Subcutaneous adipose tissue (tissue), 4 donors: Measurements from ENCODE around the gene HP. TPM values are rescaled to one million over a fixed set of nuclear protein-coding genes. Genes with fewer than 3 reads are reported as not detected.

Source experiments
- CTCF ChIP-seq: fragments of 450-650 bp; IDR thresholded peaks from one replicate; pipeline ENCODE4 v1.5.1; 2016; ENCODE audit warnings: low read depth, mild to moderate bottlenecking, control low read depth, antibody characterized with exemption, moderate library complexity
- total RNA-seq, 4 donors: library from RNA; depleted of rRNA; stranded (reverse); fragments of >200 nt; gene quantifications; one replicate each; pipeline ENCODE4 v1.1.0, GENCODE V29; 2016

HP gene
- total RNA-seq, 4 donors from 2014 or later, result 7.5 to 69.1 (median 27.2) TPM

GRCh38 chr16:72109300-72109699 lies 55.0 kb downstream of the HP start:
- TF ChIP-seq CTCF, result no peak

GRCh38 chr16:72109966-72110530 lies 55.7 kb downstream of the HP start:
- TF ChIP-seq CTCF, result no peak

Other genes starting within 250 kb of the HP start
- 100 to 1,000 TPM in 1 of 4 donors, 10 to 100 TPM in 3; 69.0 to 114 (median 81.2) TPM for gene AP1G1, start 245.7 kb upstream of the HP start, total RNA-seq
- 10 to 100 TPM; 26.5 to 43.3 (median 37.2) TPM for gene ATXN1L, start 208.5 kb upstream of the HP start, total RNA-seq
- 1 to 10 TPM; 3.4 to 6.3 (median 4.3) TPM for gene ZNF821, start 170.3 kb upstream of the HP start, total RNA-seq
- gene IST1, start 159.0 kb upstream of the HP start, total RNA-seq, result 100 to 1,000 TPM; 186 to 219 (median 195) TPM
- gene PKD1L3, start 54.1 kb upstream of the HP start, total RNA-seq, result under 1 TPM; 0.19 to 0.85 (median 0.66) TPM
- 10 to 100 TPM in 1 of 4 donors, 1 to 10 TPM in 3; 3.2 to 15.3 (median 4.8) TPM for gene DHODH, start 45.8 kb upstream of the HP start, total RNA-seq
- not detected for gene HPR, start 8.7 kb downstream of the HP start, total RNA-seq
- gene TXNL4B, start 39.1 kb downstream of the HP start, total RNA-seq, result 10 to 100 TPM in 2 of 4 donors, 1 to 10 TPM in 2; 3.9 to 15.4 (median 9.0) TPM
- gene DHX38, start 39.3 kb downstream of the HP start, total RNA-seq, result 10 to 100 TPM; 40.8 to 85.0 (median 50.0) TPM
- gene PMFBP1, start 117.7 kb downstream of the HP start, total RNA-seq, result 1 to 10 TPM in 3 of 4 donors, under 1 TPM in 1; 0.57 to 7.2 (median 3.4) TPM